A549 (cell line): ENCODE measurements around the gene MMP24. TPM values are rescaled to one million over a fixed set of nuclear protein-coding genes. Genes with fewer than 3 reads are reported as not detected.

Source experiments
- ATAC-seq, 2 experiments: fragments of 200-7000 bp in 1 of 2; fragments of >200 bp in 1 of 2; cut with Nextera tagmentation in 1 of 2; cut with Tn5 transposase in 1 of 2; 3 replicates each; pipeline versions ENCODE4 v1.8.0 to v1.9.1; 2018 to 2020; ENCODE audit warnings: mild to moderate bottlenecking in 1 of 2, moderate library complexity in 1 of 2
- CTCF ChIA-PET: fragments of 300-600 bp; sonication (Branson Sonifier 250); formaldehyde crosslinking; extraction: SDS; loops from one replicate; lab custom pipeline; 2021; ENCODE audit warnings: antibody characterized with exemption, inconsistent platforms; lab: Yijun Ruan, JAX
- POLR2A ChIA-PET: fragments of 350-600 bp; formaldehyde crosslinking; extraction: SDS; loops from one replicate; lab custom pipeline; 2021; ENCODE audit warnings: antibody characterized with exemption, inconsistent platforms; lab: Yijun Ruan, JAX
- DNase-seq, 2 experiments: peaks; one replicate each; pipeline versions ENCODE4 v3.0.0 to v3.0.0-alpha.2; 2011 to 2016; ENCODE audit warnings: low read depth in 1 of 2, low spot score in 1 of 2
- FAIRE-seq: peaks from 2 replicates; lab custom pipeline; 2011; peaks lifted over from hg19 to GRCh38; lab: Jason Lieb, UNC
- H3K27ac ChIP-seq, 2 experiments: fragments of >200 bp; sonication (Bioruptor Twin); formaldehyde crosslinking; 3 replicates each; pipeline ENCODE4 v1.5.1; 2016 to 2017
- H3K4me1 ChIP-seq: fragments of >200 bp; sonication (Bioruptor Twin); formaldehyde crosslinking; 3 replicates; pipeline ENCODE4 v1.6.1; 2016
- H3K4me2 ChIP-seq: fragments of >200 bp; sonication (Bioruptor Twin); formaldehyde crosslinking; 3 replicates; pipeline ENCODE4 v1.6.1; 2016
- H3K4me3 ChIP-seq: fragments of >200 bp; sonication (Bioruptor Twin); formaldehyde crosslinking; 3 replicates; pipeline ENCODE4 v1.5.1; 2016
- H3K9me3 ChIP-seq: fragments of >200 bp; sonication (Bioruptor Twin); formaldehyde crosslinking; 3 replicates; pipeline ENCODE4 v1.6.1; 2016
- BHLHE40 ChIP-seq: IDR thresholded peaks from 2 replicates; pipeline ENCODE4 v1.6.1; 2012; ENCODE audit warnings: low read depth, low read length, inconsistent platforms
- CBX8 ChIP-seq: fragments of 200-600 bp; sonication (generic); IDR thresholded peaks from 2 replicates; pipeline ENCODE4 v1.6.1; 2016
- CEBPB ChIP-seq, 2 experiments: fragments of >200 bp in 1 of 2; sonication (Bioruptor Twin) in 1 of 2; formaldehyde crosslinking in 1 of 2; IDR thresholded peaks; 2 replicates each; pipeline ENCODE4 v1.6.1; 2012 to 2016
- CHD2 ChIP-seq: fragments of 150-350 bp; IDR thresholded peaks from 2 replicates; pipeline ENCODE4 v1.6.1; 2014; ENCODE audit warnings: low read length; ENCODE audit not compliant: partially characterized antibody
- EHMT2 ChIP-seq: fragments of 200-600 bp; sonication (generic); IDR thresholded peaks from 2 replicates; pipeline ENCODE4 v1.6.1; 2016; ENCODE audit warnings: antibody characterized with exemption, low read depth, mild to moderate bottlenecking, moderate library complexity
- EP300 ChIP-seq, 2 experiments: fragments of >200 bp; sonication (Bioruptor Twin); formaldehyde crosslinking; IDR thresholded peaks; 2 replicates in 1 of 2; 3 replicates in 1 of 2; pipeline ENCODE4 v1.6.1; 2016 to 2017
- ESRRA ChIP-seq: fragments of 150-350 bp; IDR thresholded peaks from 2 replicates; pipeline ENCODE4 v1.6.1; 2014; ENCODE audit warnings: mild to moderate bottlenecking, low read length, borderline replicate concordance
- FOSB ChIP-seq: fragments of 250-450 bp; sonication (Bioruptor Pico); IDR thresholded peaks from 2 replicates; pipeline ENCODE4 v1.5.0; 2020; ENCODE audit warnings: mild to moderate bottlenecking, moderate library complexity
- FOSL2 ChIP-seq, 2 experiments: fragments of 450-650 bp in 1 of 2; fragments of >200 bp in 1 of 2; sonication (Bioruptor Twin) in 1 of 2; formaldehyde crosslinking; IDR thresholded peaks; 2 replicates each; pipeline versions ENCODE4 v1.5.0 to v1.6.1; 2016 to 2020; ENCODE audit warnings: mild to moderate bottlenecking in 1 of 2, moderate library complexity in 1 of 2
- HDAC2 ChIP-seq: fragments of 200-600 bp; sonication (generic); IDR thresholded peaks from 2 replicates; pipeline ENCODE4 v1.6.1; 2016
- HEYL ChIP-seq: fragments of 250-450 bp; sonication (Bioruptor Pico); IDR thresholded peaks from 2 replicates; pipeline ENCODE4 v1.8.0; 2021; ENCODE audit warnings: mild to moderate bottlenecking, moderate library complexity
- HOXA7 ChIP-seq: fragments of 250-450 bp; sonication (Bioruptor Pico); IDR thresholded peaks from 2 replicates; pipeline ENCODE4 v1.5.0; 2020; ENCODE audit warnings: mild to moderate bottlenecking, moderate library complexity
- JUNB ChIP-seq: fragments of >200 bp; sonication (Bioruptor Twin); formaldehyde crosslinking; IDR thresholded peaks from 2 replicates; pipeline ENCODE4 v1.6.1; 2016
- KDM1A ChIP-seq: fragments of 200-600 bp; sonication (generic); IDR thresholded peaks from 2 replicates; pipeline ENCODE4 v1.6.1; 2016; ENCODE audit warnings: low read depth, mild to moderate bottlenecking
- MAFK ChIP-seq: fragments of 450-650 bp; IDR thresholded peaks from 2 replicates; pipeline ENCODE4 v1.6.1; 2014; ENCODE audit not compliant: partially characterized antibody
- NPAS2 ChIP-seq: fragments of 250-450 bp; sonication (Bioruptor Pico); IDR thresholded peaks from 2 replicates; pipeline ENCODE4 v1.8.0; 2022; ENCODE audit warnings: mild to moderate bottlenecking, moderate library complexity, borderline replicate concordance
- NR3C1 ChIP-seq: fragments of >200 bp; sonication (Bioruptor Twin); formaldehyde crosslinking; IDR thresholded peaks from 3 replicates; pipeline ENCODE4 v1.6.1; 2017
- PHF8 ChIP-seq: fragments of 200-600 bp; sonication (generic); IDR thresholded peaks from 2 replicates; pipeline ENCODE4 v1.6.1; 2016; ENCODE audit warnings: low read depth, mild to moderate bottlenecking, antibody characterized with exemption, moderate library complexity, borderline replicate concordance
- POLR2A ChIP-seq: IDR thresholded peaks from 2 replicates; pipeline ENCODE4 v1.6.1; 2012; ENCODE audit warnings: mild to moderate bottlenecking, low read length
- POLR2AphosphoS2 ChIP-seq: conservative IDR thresholded peaks from 2 replicates; pipeline ENCODE4 v1.6.1; 2012; ENCODE audit warnings: low read length, improper control_type of control experiment, inconsistent platforms
- RARB ChIP-seq: fragments of 250-450 bp; sonication (Bioruptor Pico); IDR thresholded peaks from 2 replicates; pipeline ENCODE4 v1.8.0; 2021; ENCODE audit warnings: mild to moderate bottlenecking, moderate library complexity
- RCOR1 ChIP-seq: fragments of 150-350 bp; IDR thresholded peaks from 2 replicates; pipeline ENCODE4 v1.6.1; 2014; ENCODE audit warnings: antibody characterized with exemption, low read length, low read depth
- ZFP36 ChIP-seq: fragments of 450-650 bp; IDR thresholded peaks from 2 replicates; pipeline ENCODE4 v1.6.1; 2014; ENCODE audit warnings: borderline replicate concordance; ENCODE audit not compliant: partially characterized antibody
- ZSCAN20 ChIP-seq: fragments of 250-450 bp; sonication (Bioruptor Pico); IDR thresholded peaks from 2 replicates; pipeline ENCODE4 v1.8.0; 2022; ENCODE audit warnings: mild to moderate bottlenecking, moderate library complexity
- whole genome bisulfite sequencing: methylation state at CpG from one replicate; pipeline ENCODE4 v1.1.6; 2017; ENCODE audit errors: missing lambda C conversion rate; 5-methylcytosine and 5-hydroxymethylcytosine counted together
- polyA plus RNA-seq, 4 experiments: library from polyadenylated mRNA; depleted of rRNA in 3 of 4; stranded (reverse); fragments of >200 nt; fragmentation: RNase III in 1 of 4; extraction: RNeasy Plus Mini Kit Qiagen cat#74134 plus additional on column Dnase treatment in 1 of 4; gene quantifications; 2 replicates in 3 of 4; 3 replicates in 1 of 4; pipeline ENCODE4 v1.2.3, GENCODE V29; 2011 to 2017
- TF ChIP-seq, protein P1 (sequence below): fragments of 250-450 bp; sonication (Bioruptor Pico); IDR thresholded peaks from 2 replicates; pipeline ENCODE4 v1.5.0; 2020; ENCODE audit warnings: low read depth, mild to moderate bottlenecking, moderate library complexity
- TF ChIP-seq, protein P2 (sequence below): fragments of 200-600 bp; sonication (generic); IDR thresholded peaks from 2 replicates; pipeline ENCODE4 v1.6.1; 2016; ENCODE audit warnings: antibody characterized with exemption, mild to moderate bottlenecking, moderate library complexity
- TF ChIP-seq, protein P3 (sequence below): IDR thresholded peaks from 2 replicates; pipeline ENCODE4 v1.6.1; 2012
- TF ChIP-seq, protein P4 (sequence below): fragments of 450-650 bp; IDR thresholded peaks from 2 replicates; pipeline ENCODE4 v1.6.1; 2014; ENCODE audit warnings: antibody characterized with exemption

MMP24 gene
- polyA plus RNA-seq, 2 of the 4 experiments (the other 2 are of a cell fraction) = 21.3 to 33.3 TPM

DNA sequence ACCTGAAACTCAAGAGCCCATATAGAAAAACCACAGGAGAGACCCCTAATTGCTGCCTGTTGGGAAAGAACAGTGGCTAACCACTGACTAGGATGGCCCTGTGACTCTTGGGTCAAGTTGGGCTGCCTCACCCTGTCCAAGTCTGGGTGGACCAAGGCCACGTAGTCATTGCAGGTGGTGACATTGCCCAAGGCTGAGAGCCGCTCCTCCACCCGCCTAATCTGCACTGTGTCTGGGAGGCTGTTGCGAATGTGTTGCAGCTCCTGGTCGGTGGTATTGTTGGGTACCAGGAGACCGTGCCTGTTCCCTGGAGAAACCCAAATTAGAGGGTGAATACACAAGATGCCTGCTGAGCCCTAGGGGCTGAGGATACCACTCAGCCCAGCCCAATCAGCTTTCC lies 54.0 kb downstream of the MMP24 start:
- ATAC-seq (no peak), FAIRE-seq (no peak), DNase-seq (no peak)
- Histone ChIP-seq H3K4me3 (no peak overlapping the region), H3K4me2 (no peak overlapping the region), H3K9me3 (no peaks in the 10 kb centered on the region), H3K4me1 (peaks cover 37% of the 10 kb centered on the region)
- WGBS = 86% methylated on average over 5 of the region's 6 CpGs
- ChIA-PET POLR2A (interaction anchor here (1.1 kb wide), 1 partner anchor 27 kb away, joined by 3 read pairs; no protein-coding TSS in a partner anchor), CTCF (interaction anchor here (0.6 to 6.7 kb wide), 10 partner anchors 9 to 184 kb away, joined by 3 to 39 read pairs (median 4); no protein-coding TSS in a partner anchor)
- TF ChIP-seq JUNB = no peak
- no peak for TF ChIP-seq MAFK
- no peak for TF ChIP-seq NR3C1
- TF ChIP-seq, all 56 proteins: peak for 0
- no peak overlapping the region for H3K27ac ChIP-seq

DNA sequence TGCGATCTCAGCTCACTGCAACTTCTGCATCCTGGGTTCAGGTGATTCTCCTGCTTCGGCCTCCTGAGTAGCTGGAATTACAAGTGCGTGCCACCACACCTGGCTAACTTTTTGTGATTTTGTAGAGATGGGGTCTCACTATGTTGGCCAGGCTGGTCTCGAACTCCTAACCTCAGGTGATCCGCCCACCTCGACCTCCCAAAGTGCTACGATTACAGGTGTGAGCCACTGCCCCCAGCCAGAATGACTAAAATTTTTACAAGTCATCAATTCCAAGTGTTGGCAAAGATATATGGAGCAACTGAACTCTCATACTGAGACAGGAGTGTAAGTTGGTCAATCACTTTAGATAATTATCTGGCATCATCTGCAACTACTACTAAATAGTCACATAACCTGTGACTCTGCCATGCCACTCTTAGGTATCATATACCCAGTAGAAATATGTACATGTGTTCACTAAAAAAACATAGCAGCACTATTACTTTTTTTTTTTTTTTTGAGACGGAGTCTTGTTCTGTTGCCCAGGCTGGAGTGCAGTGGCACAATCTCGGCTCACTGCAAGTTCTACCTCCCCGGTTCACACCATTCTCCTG lies 55.1 kb downstream of the MMP24 start:
- Histone ChIP-seq H3K4me3 (no peak overlapping the region), H3K27ac (no peak overlapping the region), H3K4me1 (peaks cover 35% of the 10 kb centered on the region), H3K9me3 (no peaks in the 10 kb centered on the region), H3K4me2 (no peak overlapping the region)
- TF ChIP-seq EHMT2 (no peak), KDM1A (no peak), RARB (CRISPR knock-in tag) (no peak), HEYL (CRISPR knock-in tag) (no peak), POLR2A (no peak), MAFK (no peak), CEBPB (IDR thresholded peaks at IDR 0.05) (no peak), EP300 (IDR thresholded peaks at IDR 0.05) (no peak), POLR2AphosphoS2 (no peak), CHD2 (no peak), ESRRA (no peak), PHF8 (no peak), ZFP36 (no peak), ZSCAN20 (no peak), BHLHE40 (no peak), HOXA7 (CRISPR knock-in tag) (no peak), FOSB (CRISPR knock-in tag) (no peak), CBX8 (no peak)
- TF ChIP-seq, protein P1, sequence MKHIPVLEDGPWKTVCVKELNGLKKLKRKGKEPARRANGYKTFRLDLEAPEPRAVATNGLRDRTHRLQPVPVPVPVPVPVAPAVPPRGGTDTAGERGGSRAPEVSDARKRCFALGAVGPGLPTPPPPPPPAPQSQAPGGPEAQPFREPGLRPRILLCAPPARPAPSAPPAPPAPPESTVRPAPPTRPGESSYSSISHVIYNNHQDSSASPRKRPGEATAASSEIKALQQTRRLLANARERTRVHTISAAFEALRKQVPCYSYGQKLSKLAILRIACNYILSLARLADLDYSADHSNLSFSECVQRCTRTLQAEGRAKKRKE (CRISPR knock-in tag) = no peak
- 96% methylated on average over 10 of the region's 10 CpGs for WGBS
- no peak for DNase-seq
- FAIRE-seq = no peak
- POLR2A ChIA-PET = interaction anchor here (0.6 kb wide), 1 partner anchor 26 kb away, joined by 3 read pairs; no protein-coding TSS in a partner anchor
- CTCF ChIA-PET = interaction anchor here (0.6 to 6.7 kb wide), 8 partner anchors 12 to 253 kb away, joined by 3 to 39 read pairs (median 4); no protein-coding TSS in a partner anchor
- ATAC-seq = no peak

DNA sequence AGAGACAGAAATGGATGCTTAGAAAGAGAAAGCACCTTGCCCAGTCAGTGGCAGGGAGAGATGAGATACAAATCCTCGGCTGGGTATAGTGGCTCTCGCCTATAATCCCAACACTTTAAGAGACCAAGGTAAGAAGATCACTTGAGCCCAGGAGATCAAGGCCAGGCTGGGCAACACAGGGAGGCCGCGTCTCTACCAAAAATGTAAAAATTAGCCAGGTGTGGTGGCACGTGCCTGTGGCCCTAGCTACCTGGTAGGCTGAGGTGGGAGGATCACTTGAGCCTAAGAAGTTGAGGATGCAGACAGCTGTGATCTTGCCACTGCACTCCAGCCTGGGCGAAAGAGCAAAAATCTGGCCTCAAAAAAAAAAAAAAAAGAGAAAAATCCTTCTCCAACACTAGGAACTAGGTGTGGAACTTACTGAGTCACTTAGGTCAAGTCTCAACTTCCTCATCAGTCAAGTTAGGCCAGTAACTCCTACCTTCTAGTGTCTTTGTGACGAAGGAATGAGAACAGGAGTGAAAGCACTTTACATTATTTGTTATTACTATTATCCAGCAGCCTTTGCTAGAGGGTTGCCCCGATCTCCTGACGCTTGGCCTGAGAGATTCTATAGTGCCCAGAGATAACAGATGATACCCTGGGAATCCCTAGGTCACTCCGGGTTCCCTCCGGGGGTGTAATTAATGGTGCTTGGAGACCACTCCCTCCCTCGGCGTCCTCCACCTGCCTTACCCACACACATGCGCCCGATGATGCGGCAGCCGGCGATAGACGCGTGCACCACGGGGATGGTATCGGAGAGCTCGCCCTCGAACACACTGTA lies 57.2 kb downstream of the MMP24 start:
- ATAC-seq = no peak
- no peak for TF ChIP-seq CEBPB (IDR thresholded peaks at IDR 0.05)
- TF ChIP-seq NPAS2 (CRISPR knock-in tag) = no peak
- TF ChIP-seq RCOR1 = no peak
- TF ChIP-seq FOSB (CRISPR knock-in tag) = no peak
- TF ChIP-seq, protein P2, sequence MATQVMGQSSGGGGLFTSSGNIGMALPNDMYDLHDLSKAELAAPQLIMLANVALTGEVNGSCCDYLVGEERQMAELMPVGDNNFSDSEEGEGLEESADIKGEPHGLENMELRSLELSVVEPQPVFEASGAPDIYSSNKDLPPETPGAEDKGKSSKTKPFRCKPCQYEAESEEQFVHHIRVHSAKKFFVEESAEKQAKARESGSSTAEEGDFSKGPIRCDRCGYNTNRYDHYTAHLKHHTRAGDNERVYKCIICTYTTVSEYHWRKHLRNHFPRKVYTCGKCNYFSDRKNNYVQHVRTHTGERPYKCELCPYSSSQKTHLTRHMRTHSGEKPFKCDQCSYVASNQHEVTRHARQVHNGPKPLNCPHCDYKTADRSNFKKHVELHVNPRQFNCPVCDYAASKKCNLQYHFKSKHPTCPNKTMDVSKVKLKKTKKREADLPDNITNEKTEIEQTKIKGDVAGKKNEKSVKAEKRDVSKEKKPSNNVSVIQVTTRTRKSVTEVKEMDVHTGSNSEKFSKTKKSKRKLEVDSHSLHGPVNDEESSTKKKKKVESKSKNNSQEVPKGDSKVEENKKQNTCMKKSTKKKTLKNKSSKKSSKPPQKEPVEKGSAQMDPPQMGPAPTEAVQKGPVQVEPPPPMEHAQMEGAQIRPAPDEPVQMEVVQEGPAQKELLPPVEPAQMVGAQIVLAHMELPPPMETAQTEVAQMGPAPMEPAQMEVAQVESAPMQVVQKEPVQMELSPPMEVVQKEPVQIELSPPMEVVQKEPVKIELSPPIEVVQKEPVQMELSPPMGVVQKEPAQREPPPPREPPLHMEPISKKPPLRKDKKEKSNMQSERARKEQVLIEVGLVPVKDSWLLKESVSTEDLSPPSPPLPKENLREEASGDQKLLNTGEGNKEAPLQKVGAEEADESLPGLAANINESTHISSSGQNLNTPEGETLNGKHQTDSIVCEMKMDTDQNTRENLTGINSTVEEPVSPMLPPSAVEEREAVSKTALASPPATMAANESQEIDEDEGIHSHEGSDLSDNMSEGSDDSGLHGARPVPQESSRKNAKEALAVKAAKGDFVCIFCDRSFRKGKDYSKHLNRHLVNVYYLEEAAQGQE = no peak
- TF ChIP-seq POLR2A = no peak
- TF ChIP-seq FOSL2 (IDR thresholded peaks at IDR 0.05) = no peak
- no peak for TF ChIP-seq FOSL2 (CRISPR knock-in tag; IDR thresholded peaks at IDR 0.05)
- TF ChIP-seq, protein P3, sequence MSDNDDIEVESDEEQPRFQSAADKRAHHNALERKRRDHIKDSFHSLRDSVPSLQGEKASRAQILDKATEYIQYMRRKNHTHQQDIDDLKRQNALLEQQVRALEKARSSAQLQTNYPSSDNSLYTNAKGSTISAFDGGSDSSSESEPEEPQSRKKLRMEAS = no peak
- TF ChIP-seq, protein P4, sequence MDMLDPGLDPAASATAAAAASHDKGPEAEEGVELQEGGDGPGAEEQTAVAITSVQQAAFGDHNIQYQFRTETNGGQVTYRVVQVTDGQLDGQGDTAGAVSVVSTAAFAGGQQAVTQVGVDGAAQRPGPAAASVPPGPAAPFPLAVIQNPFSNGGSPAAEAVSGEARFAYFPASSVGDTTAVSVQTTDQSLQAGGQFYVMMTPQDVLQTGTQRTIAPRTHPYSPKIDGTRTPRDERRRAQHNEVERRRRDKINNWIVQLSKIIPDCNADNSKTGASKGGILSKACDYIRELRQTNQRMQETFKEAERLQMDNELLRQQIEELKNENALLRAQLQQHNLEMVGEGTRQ = no peak
- no peak for TF ChIP-seq HDAC2
- TF ChIP-seq ZFP36 = no peak
- no peak for TF ChIP-seq RARB (CRISPR knock-in tag)
- no peak for TF ChIP-seq EHMT2
- TF ChIP-seq, all 56 proteins: peak for 0
- H3K4me1 ChIP-seq = peaks cover 27% of the 10 kb centered on the region
- no peak for FAIRE-seq
- ChIA-PET POLR2A (interaction anchor here (1.0 to 2.1 kb wide), 8 partner anchors 8 to 172 kb away, joined by 3 to 11 read pairs (median 6); partner anchors contain the start of genes CEP250 and UQCC1), CTCF (interaction anchor here (0.6 to 6.7 kb wide), 8 partner anchors 10 to 159 kb away, joined by 3 to 39 read pairs (median 3); no protein-coding TSS in a partner anchor)
- H3K4me3 ChIP-seq = peak overlapping the region; percentile 91
- DNase-seq = no peak
- peak overlapping the region; percentile 82 to 98 for H3K27ac ChIP-seq
- H3K9me3 ChIP-seq = no peaks in the 10 kb centered on the region
- 17% methylated on average over 20 of the region's 24 CpGs for WGBS
- H3K4me2 ChIP-seq = peak overlapping the region; percentile 80
